Gastrocnemius medialis (tissue), 4 donors: ENCODE measurements around the gene FLT4. TPM values are rescaled to one million over a fixed set of nuclear protein-coding genes. Genes with fewer than 3 reads are reported as not detected.

Source experiments
- ATAC-seq, 2 donors: fragments of 150-250 bp; one replicate each; pipeline ENCODE4 v1.9.1; 2016
- DNase-seq, 2 donors: peaks; one replicate each; pipeline ENCODE4 v3.0.0-alpha.2; 2019
- H3K27ac ChIP-seq, 4 donors: fragments of 200-600 bp; sonication (generic); 1 replicate in 1 of 4; 2 replicates in 3 of 4; pipeline ENCODE4 v1.5.1; 2016 to 2018; ENCODE audit warnings: mild to moderate bottlenecking in 2 of 4, moderate library complexity in 1 of 4
- H3K27me3 ChIP-seq, 3 donors: fragments of 200-600 bp; sonication (generic) in 2 of 3; 1 replicate in 1 of 3; 2 replicates in 2 of 3; pipeline versions ENCODE4 v1.5.1 to v1.6.0; 2016 to 2019; ENCODE audit warnings: mild to moderate bottlenecking in 1 of 3, moderate library complexity in 1 of 3
- H3K36me3 ChIP-seq, 2 donors: fragments of 200-600 bp; sonication (generic) in 1 of 2; one replicate each; pipeline ENCODE4 v1.5.1; 2017 to 2018
- H3K4me1 ChIP-seq, 2 donors: fragments of 200-600 bp; sonication (generic) in 1 of 2; one replicate each; pipeline ENCODE4 v1.5.1; 2016 to 2017; ENCODE audit warnings: mild to moderate bottlenecking in 2 of 2
- H3K4me3 ChIP-seq, 4 donors: fragments of 200-600 bp; sonication (generic) in 3 of 4; 1 replicate in 1 of 4; 2 replicates in 3 of 4; pipeline ENCODE4 v1.5.1; 2016 to 2019; ENCODE audit warnings: mild to moderate bottlenecking in 2 of 4
- H3K9me3 ChIP-seq, 3 donors: fragments of 200-600 bp; sonication (generic) in 2 of 3; 1 replicate in 1 of 3; 2 replicates in 2 of 3; pipeline ENCODE4 v1.5.1; 2016 to 2019
- POLR2A ChIP-seq, 2 donors: fragments of 450-650 bp; IDR thresholded peaks; one replicate each; pipeline ENCODE4 v1.6.1; 2017; ENCODE audit warnings: antibody characterized with exemption in 2 of 2, mild to moderate bottlenecking in 2 of 2, moderate library complexity in 2 of 2
- in situ Hi-C, 4 donors: fragments of 200-750 bp; cut with MboI; loops; one replicate each; pipeline versions ENCODE4 v1.15.0 to v1.8.0; 2017; ENCODE audit warnings: low sequenced_read_pairs in 4 of 4
- intact Hi-C: fragments of 100-400 bp; cut with DNase I; formaldehyde crosslinking; loops from one replicate; pipeline ENCODE4 v1.15.1; 2023; ENCODE audit warnings: low total_unique reads
- total RNA-seq, 4 donors: library from RNA; depleted of rRNA; stranded (reverse); fragments of >200 nt; gene quantifications; one replicate each; pipeline versions ENCODE4 v1.1.0 to v1.2.3, GENCODE V29; 2016
- TF ChIP-seq, protein P1 (sequence below), 5 experiments: fragments of 450-650 bp in 3 of 5; fragments of 200-600 bp in 2 of 5; sonication (generic) in 2 of 5; IDR thresholded peaks in 4 of 5; conservative IDR thresholded peaks in 1 of 5; 1 replicate in 4 of 5; 2 replicates in 1 of 5; pipeline ENCODE4 v1.5.1; 2016 to 2019; ENCODE audit warnings: antibody characterized with exemption in 5 of 5, mild to moderate bottlenecking in 3 of 5, moderate library complexity in 3 of 5

FLT4 gene
- total RNA-seq, 4 donors from 2014 or later, result 2.6 to 4.7 (median 2.9) TPM

DNA sequence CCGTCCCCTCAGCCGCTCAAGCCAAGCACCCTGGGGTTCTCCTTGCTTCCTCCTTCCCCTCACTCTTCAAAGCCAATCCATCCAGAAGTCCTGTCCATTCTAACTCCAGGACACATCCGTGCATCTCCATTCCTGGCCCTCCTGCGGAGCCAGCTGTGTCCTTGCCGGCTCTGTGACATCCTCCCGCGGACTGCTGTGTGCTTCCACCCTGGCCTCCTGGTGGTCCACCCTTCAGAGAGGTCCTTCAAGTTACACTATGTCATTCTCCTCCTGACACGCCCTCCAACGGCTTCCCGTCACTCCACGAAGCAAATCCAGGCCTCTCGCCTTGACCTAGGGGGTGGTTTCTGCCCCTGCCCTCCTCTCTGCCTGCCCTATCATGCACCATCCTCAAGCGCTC lies 45.1 kb downstream of the FLT4 start:
- H3K4me3 ChIP-seq, result no peak overlapping the region
- no peaks in the 10 kb centered on the region for H3K9me3 ChIP-seq
- TF ChIP-seq POLR2A (IDR thresholded peaks at IDR 0.05), result no peak
- TF ChIP-seq, protein P1, sequence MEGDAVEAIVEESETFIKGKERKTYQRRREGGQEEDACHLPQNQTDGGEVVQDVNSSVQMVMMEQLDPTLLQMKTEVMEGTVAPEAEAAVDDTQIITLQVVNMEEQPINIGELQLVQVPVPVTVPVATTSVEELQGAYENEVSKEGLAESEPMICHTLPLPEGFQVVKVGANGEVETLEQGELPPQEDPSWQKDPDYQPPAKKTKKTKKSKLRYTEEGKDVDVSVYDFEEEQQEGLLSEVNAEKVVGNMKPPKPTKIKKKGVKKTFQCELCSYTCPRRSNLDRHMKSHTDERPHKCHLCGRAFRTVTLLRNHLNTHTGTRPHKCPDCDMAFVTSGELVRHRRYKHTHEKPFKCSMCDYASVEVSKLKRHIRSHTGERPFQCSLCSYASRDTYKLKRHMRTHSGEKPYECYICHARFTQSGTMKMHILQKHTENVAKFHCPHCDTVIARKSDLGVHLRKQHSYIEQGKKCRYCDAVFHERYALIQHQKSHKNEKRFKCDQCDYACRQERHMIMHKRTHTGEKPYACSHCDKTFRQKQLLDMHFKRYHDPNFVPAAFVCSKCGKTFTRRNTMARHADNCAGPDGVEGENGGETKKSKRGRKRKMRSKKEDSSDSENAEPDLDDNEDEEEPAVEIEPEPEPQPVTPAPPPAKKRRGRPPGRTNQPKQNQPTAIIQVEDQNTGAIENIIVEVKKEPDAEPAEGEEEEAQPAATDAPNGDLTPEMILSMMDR (IDR thresholded peaks at IDR 0.05 in 4 of 5, conservative IDR thresholded peaks at IDR 0.05 in 1 of 5), result no peak
- H3K4me1 ChIP-seq, result no peaks in the 10 kb centered on the region
- H3K36me3 ChIP-seq, result no peaks in the 10 kb centered on the region
- peaks cover 0 to 3% (median 0%) of the 10 kb centered on the region in 3 donors for H3K27me3 ChIP-seq
- intact Hi-C loops, result no loop called here
- no peak overlapping the region for H3K27ac ChIP-seq
- DNase-seq (no peak), ATAC-seq (no peak)
- in situ Hi-C loops, result no loop called here

DNA sequence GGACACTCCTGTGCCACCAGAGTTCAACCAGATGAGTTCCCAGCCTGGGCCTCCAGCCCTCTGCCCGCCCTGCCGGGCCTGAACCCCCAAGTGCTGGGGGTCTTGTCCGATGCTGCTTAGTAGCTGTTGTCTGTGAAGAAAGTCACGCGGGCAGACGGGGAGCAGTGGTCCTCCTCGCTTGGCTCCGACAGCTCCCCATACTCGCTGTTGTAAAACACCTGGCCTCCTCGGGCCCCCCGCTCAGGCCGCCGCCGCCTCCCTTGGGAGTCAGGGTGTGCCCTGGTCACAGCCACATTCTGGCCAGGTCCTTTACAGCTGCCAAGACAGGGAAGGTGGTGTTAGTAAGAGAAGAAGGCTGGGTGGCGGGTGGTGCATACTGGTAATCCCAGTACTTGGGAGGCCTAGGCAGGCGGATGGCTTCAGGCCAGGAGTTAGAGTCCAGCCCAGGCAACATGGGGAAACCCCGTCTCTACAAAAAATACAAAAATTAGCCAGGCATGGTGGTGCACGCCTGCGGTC lies 46.3 kb downstream of the FLT4 start:
- Histone ChIP-seq H3K4me3 (no peak overlapping the region), H3K36me3 (no peaks in the 10 kb centered on the region), H3K9me3 (no peaks in the 10 kb centered on the region), H3K4me1 (no peaks in the 10 kb centered on the region), H3K27ac (no peak overlapping the region), H3K27me3 (peaks cover 0 to 3% (median 0%) of the 10 kb centered on the region in 3 donors)
- no peak for DNase-seq
- intact Hi-C loops, result no loop called here
- in situ Hi-C loops, result no loop called here
- no peak for ATAC-seq
- no peak for TF ChIP-seq POLR2A (IDR thresholded peaks at IDR 0.05)
- TF ChIP-seq, protein P1 (IDR thresholded peaks at IDR 0.05 in 4 of 5, conservative IDR thresholded peaks at IDR 0.05 in 1 of 5), result no peak

DNA sequence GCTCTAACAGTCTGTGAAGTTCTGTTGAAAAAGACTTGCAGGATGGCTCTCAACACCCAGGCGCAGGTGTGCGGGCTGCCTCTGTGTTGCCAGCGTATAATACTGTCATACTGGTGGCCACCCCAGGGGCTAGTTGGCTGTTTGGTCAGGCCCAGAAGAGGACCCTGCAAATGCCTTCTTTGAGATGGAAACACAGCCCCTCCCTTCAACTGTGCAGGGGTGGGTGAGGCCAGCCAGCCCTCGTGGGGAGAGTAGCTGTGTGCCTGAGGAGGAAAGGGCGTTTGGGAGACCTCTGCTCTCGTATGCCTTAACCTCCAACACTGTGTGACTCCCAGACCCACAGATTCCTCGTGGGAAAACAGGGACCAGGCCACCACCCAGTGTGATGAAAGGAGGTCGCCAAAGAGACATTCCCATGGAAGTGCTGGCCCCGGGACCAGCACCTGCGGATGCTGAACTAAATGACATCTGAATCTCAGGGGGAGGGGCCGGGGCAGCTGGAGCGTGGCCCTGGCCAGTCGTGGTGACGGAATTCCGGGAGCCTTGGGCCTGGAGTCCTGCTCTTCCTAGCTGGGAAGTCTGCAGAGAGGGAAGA lies 46.8 kb downstream of the FLT4 start:
- Histone ChIP-seq H3K36me3 (no peaks in the 10 kb centered on the region), H3K4me3 (no peak overlapping the region), H3K27me3 (peaks cover 0 to 3% (median 0%) of the 10 kb centered on the region in 3 donors), H3K9me3 (no peaks in the 10 kb centered on the region), H3K27ac (no peak overlapping the region), H3K4me1 (no peaks in the 10 kb centered on the region)
- TF ChIP-seq POLR2A (IDR thresholded peaks at IDR 0.05), result no peak
- TF ChIP-seq, protein P1 (IDR thresholded peaks at IDR 0.05 in 4 of 5, conservative IDR thresholded peaks at IDR 0.05 in 1 of 5), result no peak
- in situ Hi-C loops (no loop called here), intact Hi-C loops (no loop called here)
- ATAC-seq (no peak), DNase-seq (no peak)

DNA sequence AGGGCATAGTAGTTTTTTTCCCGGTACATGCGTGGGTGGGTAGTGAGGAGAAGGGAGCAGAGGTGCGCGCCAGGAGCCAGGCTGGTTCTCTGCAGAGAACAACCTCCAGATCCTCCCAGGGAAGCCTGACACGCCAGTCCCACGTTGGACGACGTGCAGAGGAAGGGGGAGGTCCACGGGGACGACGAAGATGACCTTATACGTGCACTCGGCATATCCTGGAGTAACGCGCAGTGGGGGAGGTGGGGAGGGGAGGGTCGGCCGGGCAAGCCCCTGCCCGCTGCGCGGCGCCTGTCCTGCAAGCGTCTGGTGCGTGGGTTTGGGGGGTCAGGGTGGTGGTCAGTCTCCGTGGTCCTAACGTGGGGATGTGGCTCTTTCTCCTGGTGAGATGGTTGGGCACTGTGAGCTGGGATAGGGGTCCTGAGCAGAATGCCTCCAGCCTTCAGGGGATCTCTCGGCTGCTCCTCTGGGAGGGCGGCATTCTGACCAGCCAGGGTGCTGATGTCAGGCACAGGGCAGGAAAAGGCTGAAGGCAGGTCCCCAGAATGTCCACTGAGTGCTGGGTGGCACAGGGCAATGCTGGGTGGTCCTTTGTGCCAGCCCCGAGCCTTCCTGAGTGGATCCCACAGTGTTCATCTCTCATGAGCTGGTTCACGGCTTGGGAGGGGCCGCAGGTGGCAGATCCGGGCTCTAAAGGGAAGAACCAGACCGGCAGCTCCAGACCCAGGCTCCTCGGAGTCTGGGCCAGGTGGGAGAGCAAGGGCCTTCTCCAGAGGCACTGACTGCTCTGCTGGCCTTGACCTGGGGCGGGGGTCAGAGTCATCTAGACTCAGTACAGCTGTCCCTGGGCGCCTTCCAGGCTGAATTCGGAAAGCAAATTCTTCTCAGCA lies 47.6 kb downstream of the FLT4 start:
- no peak for ATAC-seq

More for the DNA sequence above, 47.6 kb downstream of the FLT4 start:
- TF ChIP-seq, protein P1 (IDR thresholded peaks at IDR 0.05 in 4 of 5, conservative IDR thresholded peaks at IDR 0.05 in 1 of 5), result no peak
- TF ChIP-seq POLR2A (IDR thresholded peaks at IDR 0.05), result no peak
- in situ Hi-C loops, result no loop called here
- H3K4me1 ChIP-seq, result no peaks in the 10 kb centered on the region
- H3K36me3 ChIP-seq, result no peaks in the 10 kb centered on the region
- no peak for DNase-seq
- intact Hi-C loops, result no loop called here
- peaks cover 0 to 3% (median 0%) of the 10 kb centered on the region in 3 donors for H3K27me3 ChIP-seq
- no peak overlapping the region for H3K27ac ChIP-seq
- H3K4me3 ChIP-seq, result no peak overlapping the region
- no peaks in the 10 kb centered on the region for H3K9me3 ChIP-seq
